Mesothelial cell of epicardium (in vitro differentiated cells): ENCODE results near the gene LIMK1. TPM values are rescaled to one million over a fixed set of nuclear protein-coding genes. Genes with fewer than 3 reads are reported as not detected.

ENCODE experiments used
- DNase-seq, 2 experiments: peaks; one replicate each; pipeline ENCODE4 v3.0.0; 2021; ENCODE audit warnings: low spot score in 2 of 2; ENCODE audit not compliant: unreplicated experiment in 2 of 2
- H3K27ac Mint-ChIP-seq: 2 replicates; pipeline ENCODE4 v1.8.0; 2021; ENCODE audit warnings: mixed read lengths
- H3K27me3 Mint-ChIP-seq: 2 replicates; pipeline ENCODE4 v1.8.0; 2021; ENCODE audit warnings: low read depth, mixed read lengths
- H3K36me3 Mint-ChIP-seq: 2 replicates; pipeline ENCODE4 v1.8.0; 2021; ENCODE audit warnings: mixed read lengths
- H3K4me1 Mint-ChIP-seq: 2 replicates; pipeline ENCODE4 v1.8.0; 2021; ENCODE audit warnings: mixed read lengths
- H3K4me3 Mint-ChIP-seq: 2 replicates; pipeline ENCODE4 v1.8.0; 2021; ENCODE audit warnings: mild to moderate bottlenecking, moderate library complexity, mixed read lengths
- H3K9me3 Mint-ChIP-seq: 2 replicates; pipeline ENCODE4 v1.8.0; 2021; ENCODE audit warnings: mixed read lengths
- CTCF ChIP-seq: fragments of 200-600 bp; sonication (generic); IDR thresholded peaks from one replicate; pipeline ENCODE4 v1.5.0; 2021; ENCODE audit warnings: antibody characterized with exemption; ENCODE audit not compliant: unreplicated experiment
- total RNA-seq: library from RNA; stranded (reverse); gene quantifications from 3 replicates; pipeline ENCODE4 v1.2.1, GENCODE V29; 2021

Gene LIMK1
- total RNA-seq, 1 donor from 2014 or later = 54.6 TPM

GRCh38 chr7:74063646-74064045 lies 20.0 kb upstream of the LIMK1 start:
- Mint-ChIP-seq H3K36me3 (no peaks in the 10 kb centered on the region), H3K4me3 (no peak overlapping the region), H3K4me1 (peaks cover 4% of the 10 kb centered on the region), H3K27ac (no peak overlapping the region), H3K27me3 (no peaks in the 10 kb centered on the region), H3K9me3 (no peaks in the 10 kb centered on the region)
- no peak for DNase-seq
- TF ChIP-seq CTCF = no peak

- H3K9me3 Mint-ChIP-seq = no peaks in the 10 kb centered on the region
- H3K27me3 Mint-ChIP-seq = no peaks in the 10 kb centered on the region
- peaks cover 4% of the 10 kb centered on the region for H3K4me1 Mint-ChIP-seq
- H3K36me3 Mint-ChIP-seq = no peaks in the 10 kb centered on the region
- DNase-seq = no peak
- H3K27ac Mint-ChIP-seq = no peak overlapping the region
- no peak for TF ChIP-seq CTCF
- H3K4me3 Mint-ChIP-seq = no peak overlapping the region
Observed at GRCh38 chr7:74064696-74065095, 18.9 kb upstream of the LIMK1 start.

GRCh38 chr7:74066626-74067025 lies 17.0 kb upstream of the LIMK1 start:
- no peak for TF ChIP-seq CTCF
- Mint-ChIP-seq H3K27me3 (no peaks in the 10 kb centered on the region), H3K4me3 (no peak overlapping the region), H3K36me3 (no peaks in the 10 kb centered on the region), H3K9me3 (no peaks in the 10 kb centered on the region), H3K27ac (no peak overlapping the region), H3K4me1 (peaks cover 4% of the 10 kb centered on the region)
- no peak for DNase-seq

- TF ChIP-seq CTCF = no peak
- Mint-ChIP-seq H3K36me3 (no peaks in the 10 kb centered on the region), H3K9me3 (no peaks in the 10 kb centered on the region), H3K4me3 (no peak overlapping the region), H3K27me3 (no peaks in the 10 kb centered on the region), H3K4me1 (no peaks in the 10 kb centered on the region), H3K27ac (no peak overlapping the region)
- DNase-seq = no peak
Observed at GRCh38 chr7:74068378-74069085, 15.1 kb upstream of the LIMK1 start.

- Mint-ChIP-seq H3K27ac (no peak overlapping the region), H3K9me3 (no peaks in the 10 kb centered on the region), H3K4me1 (no peaks in the 10 kb centered on the region), H3K36me3 (no peaks in the 10 kb centered on the region), H3K4me3 (no peak overlapping the region), H3K27me3 (no peaks in the 10 kb centered on the region)
- no peak for TF ChIP-seq CTCF
- no peak for DNase-seq
Observed at GRCh38 chr7:74069086-74069541, 14.5 kb upstream of the LIMK1 start.
